GM12864 (cell line): Measurements from ENCODE around the gene LPCAT4.

Experiments
- DNase-seq: peaks from one replicate; pipeline ENCODE4 v3.0.0-alpha.2; 2011; ENCODE audit warnings: low read depth
- H3K4me3 ChIP-seq: 2 replicates; pipeline ENCODE4 v1.5.1; 2011; ENCODE audit warnings: mild to moderate bottlenecking, low read depth, low read length, control low read depth
- CTCF ChIP-seq: IDR thresholded peaks from 2 replicates; pipeline ENCODE4 v1.5.1; 2011; ENCODE audit warnings: low read depth, mild to moderate bottlenecking, moderate library complexity, low read length, control low read depth, inconsistent platforms; ENCODE audit errors: missing control alignments

Gene LPCAT4

GRCh38 chr15:34337557-34338306 is 29.3 kb downstream of the LPCAT4 start, which contains the start of gene SLC12A6:
SLC12A6 (minus strand) TSS chr15:34337781; CDS start chr15:34336680, 1,101 bp downstream.
- no peak for TF ChIP-seq CTCF
- H3K4me3 ChIP-seq, result peak within 1 kb of the TSS; percentile 94
- DNase-seq, result no peak

- H3K4me3 ChIP-seq, result peak overlapping the region; percentile 94
- DNase-seq, result no peak
- no peak for TF ChIP-seq CTCF
Measured at GRCh38 chr15:34336991-34337556, 29.9 kb downstream of the LPCAT4 start.

GRCh38 chr15:34336231-34336990 is 30.6 kb downstream of the LPCAT4 start:
- H3K4me3 ChIP-seq, result peak overlapping the region; percentile 94
- DNase-seq, result no peak
- no peak for TF ChIP-seq CTCF

- peak overlapping the region; percentile 94 for H3K4me3 ChIP-seq
- no peak for DNase-seq
- no peak for TF ChIP-seq CTCF
Measured at GRCh38 chr15:34335176-34336032, 31.6 kb downstream of the LPCAT4 start.

GRCh38 chr15:34334672-34335071 is 32.3 kb downstream of the LPCAT4 start:
- no peak for TF ChIP-seq CTCF
- DNase-seq, result no peak
- H3K4me3 ChIP-seq, result peak overlapping the region; percentile 94

GRCh38 chr15:34332553-34333120 is 34.4 kb downstream of the LPCAT4 start:
- DNase-seq, result no peak

More at GRCh38 chr15:34332553-34333120, 34.4 kb downstream of the LPCAT4 start:
- TF ChIP-seq CTCF, result no peak
- H3K4me3 ChIP-seq, result no peak overlapping the region
